ENCODE results near the gene MTFR2. TPM values are rescaled to one million over a fixed set of nuclear protein-coding genes. Genes with fewer than 3 reads are reported as not detected.

The MTFR2 gene
- total RNA-seq, 2 experiments from 2014 or later = 1.1 to 1.2 TPM

DNA sequence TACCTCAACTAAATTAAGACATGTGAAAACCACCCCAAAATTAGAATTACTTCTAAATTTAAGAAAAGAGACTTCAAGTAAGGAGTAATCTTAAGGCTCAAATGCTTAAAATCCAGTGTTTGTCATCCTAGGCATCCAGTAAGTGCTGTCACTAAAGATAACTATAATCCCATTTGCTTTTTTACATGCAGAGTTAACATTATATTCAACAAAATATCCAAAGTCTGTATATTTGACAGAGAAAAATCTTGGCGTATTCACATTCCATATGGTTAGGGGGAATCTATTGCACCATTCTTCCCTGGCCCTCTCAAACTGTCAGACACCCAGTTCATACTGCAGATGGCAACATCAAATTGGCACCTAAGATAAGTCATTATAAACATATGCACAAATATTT lies 17.4 kb downstream of the MTFR2 start:
- H3K9me3 ChIP-seq (ENCODE audit: control insufficient read depth in 1 of 2, insufficient read depth in 1 of 2, low read length in 2 of 2) = no peaks in the 10 kb centered on the region
- POLR2A ChIA-PET = no interaction called here
- DNase-seq (no peak), ATAC-seq (ENCODE audit: poor library complexity) (no peak)
- Mint-ChIP-seq H3K9me3 (no peaks in the 10 kb centered on the region), H3K27me3 (no peaks in the 10 kb centered on the region), H3K27ac (no peak overlapping the region), H3K36me3 (ENCODE audit: low read depth) (no peaks in the 10 kb centered on the region), H3K4me3 (no peak overlapping the region), H3K4me1 (ENCODE audit: low read depth) (peaks cover 14% of the 10 kb centered on the region)
- H3K36me3 ChIP-seq (ENCODE audit: insufficient read depth, low read length) = no peaks in the 10 kb centered on the region
- no peak overlapping the region for H3K27ac ChIP-seq (ENCODE audit: low read depth in 1 of 2, low read length in 2 of 2)
- CTCF ChIA-PET = no interaction called here
- H3K4me1 ChIP-seq (ENCODE audit: insufficient read depth, low read length) = peaks cover 4% of the 10 kb centered on the region
- H3K4me3 ChIP-seq (ENCODE audit: low read length) = no peak overlapping the region
- no peaks in the 10 kb centered on the region for H3K27me3 ChIP-seq (ENCODE audit: control insufficient read depth in 1 of 2, insufficient read depth in 2 of 2, low read length in 2 of 2)
- TF ChIP-seq, protein P1, sequence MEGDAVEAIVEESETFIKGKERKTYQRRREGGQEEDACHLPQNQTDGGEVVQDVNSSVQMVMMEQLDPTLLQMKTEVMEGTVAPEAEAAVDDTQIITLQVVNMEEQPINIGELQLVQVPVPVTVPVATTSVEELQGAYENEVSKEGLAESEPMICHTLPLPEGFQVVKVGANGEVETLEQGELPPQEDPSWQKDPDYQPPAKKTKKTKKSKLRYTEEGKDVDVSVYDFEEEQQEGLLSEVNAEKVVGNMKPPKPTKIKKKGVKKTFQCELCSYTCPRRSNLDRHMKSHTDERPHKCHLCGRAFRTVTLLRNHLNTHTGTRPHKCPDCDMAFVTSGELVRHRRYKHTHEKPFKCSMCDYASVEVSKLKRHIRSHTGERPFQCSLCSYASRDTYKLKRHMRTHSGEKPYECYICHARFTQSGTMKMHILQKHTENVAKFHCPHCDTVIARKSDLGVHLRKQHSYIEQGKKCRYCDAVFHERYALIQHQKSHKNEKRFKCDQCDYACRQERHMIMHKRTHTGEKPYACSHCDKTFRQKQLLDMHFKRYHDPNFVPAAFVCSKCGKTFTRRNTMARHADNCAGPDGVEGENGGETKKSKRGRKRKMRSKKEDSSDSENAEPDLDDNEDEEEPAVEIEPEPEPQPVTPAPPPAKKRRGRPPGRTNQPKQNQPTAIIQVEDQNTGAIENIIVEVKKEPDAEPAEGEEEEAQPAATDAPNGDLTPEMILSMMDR (IDR thresholded peaks at IDR 0.05) = no peak
- intact Hi-C loops (cut with DNase I, micrococcal nuclease) = no loop called here

DNA sequence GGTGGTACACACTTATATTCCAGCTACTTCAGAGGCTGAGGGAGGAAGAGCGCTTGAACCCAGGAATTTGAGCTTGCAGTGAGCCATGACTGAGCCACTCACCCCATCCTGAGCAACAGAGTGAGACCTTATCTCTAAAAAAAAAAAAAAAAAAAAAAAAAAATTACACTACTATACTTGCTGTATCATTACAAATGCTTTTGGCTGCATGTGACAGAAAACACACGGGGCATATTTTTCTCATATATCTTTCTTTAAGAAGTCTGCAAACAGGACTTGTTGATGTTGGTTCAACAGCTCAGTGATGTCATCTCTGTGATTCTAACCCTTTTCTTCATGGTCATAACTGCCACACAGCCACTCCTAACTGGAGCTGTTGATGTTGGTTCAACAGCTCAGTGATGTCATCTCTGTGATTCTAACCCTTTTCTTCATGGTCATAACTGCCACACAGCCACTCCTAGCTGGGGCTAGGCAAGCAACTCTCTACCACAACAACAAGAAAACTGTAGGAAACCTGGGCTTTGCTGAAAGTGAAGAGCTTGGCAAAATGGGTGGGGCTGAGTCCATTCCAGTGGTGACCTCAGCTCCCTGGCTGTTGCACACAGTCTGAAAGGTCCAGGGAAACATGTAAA lies 19.8 kb downstream of the MTFR2 start:
- H3K4me3 Mint-ChIP-seq = no peak overlapping the region
- ChIA-PET POLR2A (interaction anchor here (0.6 kb wide), 1 partner anchor 12 kb away, joined by 3 read pairs; no protein-coding TSS in a partner anchor), CTCF (interaction anchor here (0.7 to 2.0 kb wide), 2 partner anchors 87 to 175 kb away, joined by 3 to 6 read pairs; no protein-coding TSS in a partner anchor)
- H3K36me3 ChIP-seq (ENCODE audit: insufficient read depth, low read length) = no peaks in the 10 kb centered on the region
- no peaks in the 10 kb centered on the region for H3K27me3 Mint-ChIP-seq
- no peaks in the 10 kb centered on the region for H3K36me3 Mint-ChIP-seq (ENCODE audit: low read depth)
- no peak overlapping the region for H3K27ac Mint-ChIP-seq
- ATAC-seq (ENCODE audit: poor library complexity) (peak; percentile 42), DNase-seq (no peak)
- H3K9me3 Mint-ChIP-seq = no peaks in the 10 kb centered on the region
- intact Hi-C loops (cut with DNase I, micrococcal nuclease) = no loop called here
- TF ChIP-seq, protein P1 (IDR thresholded peaks at IDR 0.05) = no peak
- H3K9me3 ChIP-seq (ENCODE audit: control insufficient read depth in 1 of 2, insufficient read depth in 1 of 2, low read length in 2 of 2) = no peaks in the 10 kb centered on the region
- H3K27ac ChIP-seq (ENCODE audit: low read depth in 1 of 2, low read length in 2 of 2) = no peak overlapping the region
- H3K4me3 ChIP-seq (ENCODE audit: low read length) = no peak overlapping the region
- H3K4me1 Mint-ChIP-seq (ENCODE audit: low read depth) = peaks cover 8% of the 10 kb centered on the region
- H3K4me1 ChIP-seq (ENCODE audit: insufficient read depth, low read length) = peaks cover 7% of the 10 kb centered on the region
- H3K27me3 ChIP-seq (ENCODE audit: control insufficient read depth in 1 of 2, insufficient read depth in 2 of 2, low read length in 2 of 2) = no peaks in the 10 kb centered on the region

DNA sequence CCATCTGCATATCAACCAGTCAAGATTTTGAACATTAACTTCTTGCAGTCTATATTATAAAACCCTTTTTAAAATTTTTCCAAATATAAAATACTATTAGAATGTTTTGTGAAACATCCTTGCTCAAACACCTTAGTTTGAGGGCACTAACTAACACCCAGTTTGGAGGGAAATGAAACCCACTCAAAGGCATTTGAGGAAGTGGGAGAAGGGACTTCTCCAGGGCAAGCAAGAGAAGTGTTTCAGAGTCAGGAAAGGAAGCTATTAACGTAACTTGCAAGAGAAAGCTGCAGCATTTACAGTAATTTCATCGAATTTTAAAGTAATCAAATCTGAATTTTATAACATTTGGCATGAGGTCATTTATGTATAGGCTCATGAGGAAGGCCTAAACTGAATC lies 21.3 kb downstream of the MTFR2 start:
- no peak overlapping the region for H3K27ac Mint-ChIP-seq

More for the DNA sequence above, 21.3 kb downstream of the MTFR2 start:
- CTCF ChIA-PET = no interaction called here
- intact Hi-C loops (cut with DNase I, micrococcal nuclease) = loop anchor here in 1 of 2 experiments (5.0 kb wide), 1 partner anchor 197 kb away; no protein-coding TSS in a partner anchor
- H3K27ac ChIP-seq (ENCODE audit: low read depth in 1 of 2, low read length in 2 of 2) = no peak overlapping the region
- H3K36me3 ChIP-seq (ENCODE audit: insufficient read depth, low read length) = no peaks in the 10 kb centered on the region
- Mint-ChIP-seq H3K4me1 (ENCODE audit: low read depth) (peaks cover 12% of the 10 kb centered on the region), H3K27me3 (no peaks in the 10 kb centered on the region), H3K36me3 (ENCODE audit: low read depth) (no peaks in the 10 kb centered on the region), H3K4me3 (no peak overlapping the region), H3K9me3 (no peaks in the 10 kb centered on the region)
- DNase-seq = peak in 2 of 14 experiments; percentile 22 to 32
- TF ChIP-seq, protein P1 (IDR thresholded peaks at IDR 0.05) = no peak
- H3K9me3 ChIP-seq (ENCODE audit: control insufficient read depth in 1 of 2, insufficient read depth in 1 of 2, low read length in 2 of 2) = no peaks in the 10 kb centered on the region
- no peak for ATAC-seq (ENCODE audit: poor library complexity)
- peaks cover 7% of the 10 kb centered on the region for H3K4me1 ChIP-seq (ENCODE audit: insufficient read depth, low read length)
- POLR2A ChIA-PET = interaction anchor here (1.5 kb wide), 1 partner anchor 8 kb away, joined by 3 read pairs; no protein-coding TSS in a partner anchor
- no peak overlapping the region for H3K4me3 ChIP-seq (ENCODE audit: low read length)
- H3K27me3 ChIP-seq (ENCODE audit: control insufficient read depth in 1 of 2, insufficient read depth in 2 of 2, low read length in 2 of 2) = no peaks in the 10 kb centered on the region
